H9 (cell line): ENCODE data around the gene RELL1. TPM values are rescaled to one million over a fixed set of nuclear protein-coding genes. Genes with fewer than 3 reads are reported as not detected.

Source experiments
- DNase-seq: peaks from one replicate; pipeline ENCODE4 v3.0.0-alpha.2; 2017
- H2AFZ ChIP-seq: one replicate; pipeline ENCODE4 v1.6.1; 2013; ENCODE audit warnings: mild to moderate bottlenecking, low read length, control low read depth, moderate library complexity
- H2AK5ac ChIP-seq: 2 replicates; pipeline ENCODE4 v1.6.1; 2013; ENCODE audit warnings: low read length, control low read depth, mixed read lengths; ENCODE audit not compliant: insufficient read length
- H2BK120ac ChIP-seq: one replicate; pipeline ENCODE4 v1.6.1; 2013; ENCODE audit warnings: low read depth, mild to moderate bottlenecking, low read length, control low read depth, inconsistent platforms; ENCODE audit not compliant: poor library complexity, severe bottlenecking
- H2BK12ac ChIP-seq: 2 replicates; pipeline ENCODE4 v1.6.1; 2013; ENCODE audit warnings: low read length, control low read depth, mixed read lengths, low read depth; ENCODE audit not compliant: insufficient read length
- H2BK15ac ChIP-seq: 2 replicates; pipeline ENCODE4 v1.6.1; 2013; ENCODE audit warnings: low read depth, low read length, control low read depth
- H2BK20ac ChIP-seq: one replicate; pipeline ENCODE4 v1.6.1; 2013; ENCODE audit warnings: low read depth, mild to moderate bottlenecking, low read length, control low read depth, inconsistent platforms; ENCODE audit not compliant: poor library complexity, severe bottlenecking
- H2BK5ac ChIP-seq: 2 replicates; pipeline ENCODE4 v1.6.1; 2013; ENCODE audit warnings: low read length, control low read depth, mixed read lengths; ENCODE audit not compliant: insufficient read length
- H3K14ac ChIP-seq: 2 replicates; pipeline ENCODE4 v1.6.1; 2013; ENCODE audit warnings: low read length, control low read depth; ENCODE audit not compliant: insufficient read depth
- H3K18ac ChIP-seq: 2 replicates; pipeline ENCODE4 v1.6.1; 2013; ENCODE audit warnings: low read depth, mild to moderate bottlenecking, mixed read lengths, low read length, control low read depth; ENCODE audit not compliant: insufficient read length
- H3K23ac ChIP-seq: 2 replicates; pipeline ENCODE4 v1.6.1; 2013; ENCODE audit warnings: low read length, control low read depth, mixed read lengths, low read depth; ENCODE audit not compliant: insufficient read length
- H3K23me2 ChIP-seq: 2 replicates; pipeline ENCODE4 v1.6.1; 2013; ENCODE audit warnings: low read depth, mild to moderate bottlenecking, mixed read lengths, low read length, control low read depth; ENCODE audit not compliant: insufficient read length, poor library complexity, severe bottlenecking
- H3K27ac ChIP-seq: 2 replicates; pipeline ENCODE4 v1.5.1; 2013; ENCODE audit warnings: low read length, control low read depth, mixed read lengths, low read depth; ENCODE audit not compliant: insufficient read length
- H3K27me3 ChIP-seq: 2 replicates; pipeline ENCODE4 v1.6.1; 2013; ENCODE audit warnings: low read length, control low read depth, inconsistent platforms; ENCODE audit not compliant: insufficient read depth
- H3K4ac ChIP-seq: 2 replicates; pipeline ENCODE4 v1.6.1; 2013; ENCODE audit warnings: low read depth, mild to moderate bottlenecking, control low read depth, inconsistent platforms, low read length, moderate library complexity
- H3K4me1 ChIP-seq: 2 replicates; pipeline ENCODE4 v1.6.1; 2013; ENCODE audit warnings: low read length, control low read depth, inconsistent platforms; ENCODE audit not compliant: insufficient read depth
- H3K4me2 ChIP-seq: 2 replicates; pipeline ENCODE4 v1.6.1; 2013; ENCODE audit warnings: low read length, control low read depth, mixed read lengths; ENCODE audit not compliant: insufficient read length, insufficient read depth
- H3K56ac ChIP-seq: 2 replicates; pipeline ENCODE4 v1.6.1; 2013; ENCODE audit warnings: low read depth, mild to moderate bottlenecking, mixed read lengths, low read length, control low read depth; ENCODE audit not compliant: insufficient read length
- H3K79me1 ChIP-seq: 2 replicates; pipeline ENCODE4 v1.6.1; 2013; ENCODE audit warnings: low read depth, mild to moderate bottlenecking, moderate library complexity, low read length, control low read depth, inconsistent platforms; ENCODE audit not compliant: insufficient read depth, poor library complexity, severe bottlenecking
- H3K79me2 ChIP-seq: 2 replicates; pipeline ENCODE4 v1.6.1; 2013; ENCODE audit warnings: low read length, control low read depth, inconsistent platforms; ENCODE audit not compliant: insufficient read depth
- H3K9ac ChIP-seq: 2 replicates; pipeline ENCODE4 v1.6.1; 2013; ENCODE audit warnings: low read length, control low read depth, mixed read lengths; ENCODE audit not compliant: insufficient read length; ENCODE audit errors: extremely low read depth
- H3K9me3 ChIP-seq: one replicate; pipeline ENCODE4 v1.6.1; 2013; ENCODE audit warnings: low read depth, low read length, inconsistent platforms; ENCODE audit not compliant: control insufficient read depth
- H3T11ph ChIP-seq: one replicate; pipeline ENCODE4 v1.6.1; 2013; ENCODE audit warnings: mild to moderate bottlenecking, low read length, control low read depth, inconsistent platforms
- H4K20me1 ChIP-seq: one replicate; pipeline ENCODE4 v1.6.1; 2013; ENCODE audit not compliant: control insufficient read depth, insufficient read length, insufficient read depth
- H4K5ac ChIP-seq: 2 replicates; pipeline ENCODE4 v1.6.1; 2013; ENCODE audit warnings: low read depth, mild to moderate bottlenecking, mixed read lengths, low read length, control low read depth; ENCODE audit not compliant: insufficient read length
- H4K8ac ChIP-seq: replicated peaks from 2 replicates; pipeline ENCODE4 v1.6.1; 2013; ENCODE audit warnings: low read length, control low read depth, mixed read lengths, low read depth; ENCODE audit not compliant: insufficient read length
- H4K91ac ChIP-seq: 2 replicates; pipeline ENCODE4 v1.6.1; 2013; ENCODE audit warnings: low read depth, mild to moderate bottlenecking, moderate library complexity, mixed read lengths, low read length, control low read depth; ENCODE audit not compliant: insufficient read length
- H3K27ac Mint-ChIP-seq, 3 experiments: 2 replicates in 2 of 3; 3 replicates in 1 of 3; pipeline ENCODE4 v1.8.0; 2020 to 2021; ENCODE audit warnings: mixed read lengths in 3 of 3, mild to moderate bottlenecking in 1 of 3, moderate library complexity in 1 of 3
- H3K27me3 Mint-ChIP-seq: 2 replicates; pipeline ENCODE4 v1.8.0; 2021; ENCODE audit warnings: low read depth, mild to moderate bottlenecking, moderate library complexity, mixed read lengths
- H3K36me3 Mint-ChIP-seq, 3 experiments: 2 replicates in 2 of 3; 3 replicates in 1 of 3; pipeline ENCODE4 v1.8.0; 2020 to 2021; ENCODE audit warnings: low read depth in 3 of 3, mixed read lengths in 3 of 3; ENCODE audit not compliant: insufficient read depth in 1 of 3
- H3K4me1 Mint-ChIP-seq, 2 experiments: 2 replicates each; pipeline ENCODE4 v1.8.0; 2020; ENCODE audit warnings: mixed read lengths in 2 of 2
- H3K4me3 Mint-ChIP-seq, 2 experiments: 2 replicates in 1 of 2; 3 replicates in 1 of 2; pipeline ENCODE4 v1.8.0; 2020 to 2021; ENCODE audit warnings: mild to moderate bottlenecking in 2 of 2, mixed read lengths in 2 of 2, moderate library complexity in 1 of 2
- H3K9me3 Mint-ChIP-seq, 2 experiments: 2 replicates in 1 of 2; 3 replicates in 1 of 2; pipeline ENCODE4 v1.8.0; 2020; ENCODE audit warnings: mild to moderate bottlenecking in 2 of 2, mixed read lengths in 2 of 2, moderate library complexity in 1 of 2
- WGBS: extraction: QIAGEN DNeasy Blood & Tissue Kit; methylation state at CpG from one replicate; pipeline ENCODE4 v1.1.7; 2013; ENCODE audit warnings: missing lambda C conversion rate, low lambda C conversion rate, mixed read lengths; ENCODE audit not compliant: insufficient read length; ENCODE audit errors: extremely low coverage; 5-methylcytosine and 5-hydroxymethylcytosine counted together
- total RNA-seq: library from RNA; stranded (reverse); gene quantifications from 2 replicates; pipeline ENCODE4 v1.2.1, GENCODE V29; 2021
- TF ChIP-seq, protein P1 (sequence below): fragments of 200-600 bp; sonication (generic); conservative IDR thresholded peaks from 3 replicates; pipeline ENCODE4 v1.8.0; 2021; ENCODE audit warnings: antibody characterized with exemption, mild to moderate bottlenecking

Gene RELL1
- total RNA-seq, 1 experiment from 2014 or later, result 10.8 TPM

DNA sequence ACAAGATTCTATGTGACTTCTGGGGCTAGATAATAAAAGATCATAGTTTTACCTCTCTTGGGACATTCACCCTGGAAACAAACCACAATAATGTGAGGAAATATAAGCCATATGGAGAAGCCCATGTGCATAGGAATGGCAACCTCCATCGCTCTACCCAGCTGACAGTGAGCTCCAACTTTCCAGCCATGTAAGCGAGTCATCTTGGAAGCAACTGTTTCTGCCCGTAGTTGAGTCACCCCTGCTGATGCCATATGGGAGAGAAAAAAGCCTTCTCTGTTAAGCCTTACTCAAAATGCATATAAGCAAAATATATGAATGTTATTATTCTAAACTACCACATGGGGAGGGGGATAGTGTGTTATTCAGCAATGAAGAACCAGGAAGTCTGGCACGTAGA is 31.4 kb upstream of the RELL1 start:
- Histone ChIP-seq H3K4me1 (no peaks in the 10 kb centered on the region), H3T11ph (no peak overlapping the region), H2BK15ac (no peak overlapping the region), H4K91ac (no peak overlapping the region), H2BK20ac (no peak overlapping the region), H3K23ac (no peak overlapping the region), H3K18ac (no peak overlapping the region), H3K14ac (no peak overlapping the region), H2BK120ac (no peak overlapping the region), H2BK5ac (no peak overlapping the region), H4K5ac (no peak overlapping the region), H2AK5ac (no peak overlapping the region), H3K4me2 (no peak overlapping the region), H3K79me2 (no peaks in the 10 kb centered on the region; the same call in 1 of the 2 replicates), H4K20me1 (no peaks in the 10 kb centered on the region), H2AFZ (no peak overlapping the region), H3K56ac (no peak overlapping the region), H4K8ac (no peak overlapping the region), H3K4ac (no peak overlapping the region), H3K27me3 (no peaks in the 10 kb centered on the region), H3K9me3 (no peaks in the 10 kb centered on the region), H2BK12ac (no peak overlapping the region), H3K9ac (no peak overlapping the region), H3K27ac (no peak overlapping the region), H3K23me2 (no peaks in the 10 kb centered on the region), H3K79me1 (no peaks in the 10 kb centered on the region)
- no peak for DNase-seq
- no CpG with 5 or more reads among the region's 4 CpGs for WGBS
- H3K27me3 Mint-ChIP-seq, result no peaks in the 10 kb centered on the region
- TF ChIP-seq, protein P1, sequence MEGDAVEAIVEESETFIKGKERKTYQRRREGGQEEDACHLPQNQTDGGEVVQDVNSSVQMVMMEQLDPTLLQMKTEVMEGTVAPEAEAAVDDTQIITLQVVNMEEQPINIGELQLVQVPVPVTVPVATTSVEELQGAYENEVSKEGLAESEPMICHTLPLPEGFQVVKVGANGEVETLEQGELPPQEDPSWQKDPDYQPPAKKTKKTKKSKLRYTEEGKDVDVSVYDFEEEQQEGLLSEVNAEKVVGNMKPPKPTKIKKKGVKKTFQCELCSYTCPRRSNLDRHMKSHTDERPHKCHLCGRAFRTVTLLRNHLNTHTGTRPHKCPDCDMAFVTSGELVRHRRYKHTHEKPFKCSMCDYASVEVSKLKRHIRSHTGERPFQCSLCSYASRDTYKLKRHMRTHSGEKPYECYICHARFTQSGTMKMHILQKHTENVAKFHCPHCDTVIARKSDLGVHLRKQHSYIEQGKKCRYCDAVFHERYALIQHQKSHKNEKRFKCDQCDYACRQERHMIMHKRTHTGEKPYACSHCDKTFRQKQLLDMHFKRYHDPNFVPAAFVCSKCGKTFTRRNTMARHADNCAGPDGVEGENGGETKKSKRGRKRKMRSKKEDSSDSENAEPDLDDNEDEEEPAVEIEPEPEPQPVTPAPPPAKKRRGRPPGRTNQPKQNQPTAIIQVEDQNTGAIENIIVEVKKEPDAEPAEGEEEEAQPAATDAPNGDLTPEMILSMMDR, result no peak
- H3K36me3 Mint-ChIP-seq, result no peaks in the 10 kb centered on the region
- H3K4me1 Mint-ChIP-seq, result peaks cover 5 to 8% of the 10 kb centered on the region in 2 experiments
- no peaks in the 10 kb centered on the region for H3K9me3 Mint-ChIP-seq
- no peak overlapping the region for H3K4me3 Mint-ChIP-seq
- H3K27ac Mint-ChIP-seq, result no peak overlapping the region
